GM10847 (cell line): ENCODE data around the gene TBC1D3B.

Experiments
- POLR2A ChIP-seq: IDR thresholded peaks from 2 replicates; pipeline ENCODE4 v1.6.1; 2011; ENCODE audit not compliant: insufficient read length; ENCODE audit errors: extremely low read depth

Gene TBC1D3B

GRCh38 chr17:36144014-36144413, 32.4 kb downstream of the TBC1D3B start:
- no peak for TF ChIP-seq POLR2A

- TF ChIP-seq POLR2A: no peak
These were observed 33.6 kb downstream of the TBC1D3B start for GRCh38 chr17:36142806-36143205.

GRCh38 chr17:36142235-36142634, 34.2 kb downstream of the TBC1D3B start:
- TF ChIP-seq POLR2A: no peak

GRCh38 chr17:36136439-36136838, 40.0 kb downstream of the TBC1D3B start:
- no peak for TF ChIP-seq POLR2A

- TF ChIP-seq POLR2A: no peak
These were observed 40.4 kb downstream of the TBC1D3B start for GRCh38 chr17:36136036-36136435.

GRCh38 chr17:36135465-36135864, 41.0 kb downstream of the TBC1D3B start:
- TF ChIP-seq POLR2A: no peak

GRCh38 chr17:36133602-36134236, 42.7 kb downstream of the TBC1D3B start:
- no peak for TF ChIP-seq POLR2A

- TF ChIP-seq POLR2A: no peak
These were observed 44.0 kb downstream of the TBC1D3B start for GRCh38 chr17:36132421-36132831.

- no peak for TF ChIP-seq POLR2A
These were observed 44.5 kb downstream of the TBC1D3B start for GRCh38 chr17:36131931-36132330.

- no peak for TF ChIP-seq POLR2A
These were observed 45.0 kb downstream of the TBC1D3B start for GRCh38 chr17:36131421-36131820.

GRCh38 chr17:36130346-36130745, 46.1 kb downstream of the TBC1D3B start:
- TF ChIP-seq POLR2A: no peak

GRCh38 chr17:36129616-36130015, 46.8 kb downstream of the TBC1D3B start:
- no peak for TF ChIP-seq POLR2A

- TF ChIP-seq POLR2A: no peak
These were observed 47.9 kb downstream of the TBC1D3B start for GRCh38 chr17:36128411-36128978.

GRCh38 chr17:36127911-36128310, 48.5 kb downstream of the TBC1D3B start:
- TF ChIP-seq POLR2A: no peak

- TF ChIP-seq POLR2A: no peak
These were observed 49.1 kb downstream of the TBC1D3B start for GRCh38 chr17:36127199-36127893.
